NB4 (cell line): ENCODE results near the gene MAP4K2.

Experiments
- DNase-seq: peaks from one replicate; pipeline ENCODE4 v3.0.0; 2010; ENCODE audit warnings: low read depth
- H3K4me3 ChIP-seq: one replicate; pipeline ENCODE4 v1.5.1; 2011; ENCODE audit warnings: mild to moderate bottlenecking, low read depth, low read length, moderate library complexity
- MYC ChIP-seq: IDR thresholded peaks from 2 replicates; pipeline ENCODE4 v1.6.1; 2011; ENCODE audit warnings: low read depth, low read length
- POLR2A ChIP-seq: IDR thresholded peaks from 2 replicates; pipeline ENCODE4 v1.6.1; 2011; ENCODE audit warnings: mild to moderate bottlenecking; ENCODE audit not compliant: insufficient read length; ENCODE audit errors: extremely low read depth
- TF ChIP-seq, protein P1 (sequence below): IDR thresholded peaks from 2 replicates; pipeline ENCODE4 v1.6.1; 2011; ENCODE audit warnings: low read depth, low read length
- TF ChIP-seq, protein P2 (sequence below): IDR thresholded peaks from one replicate; pipeline ENCODE4 v1.5.1; 2012; ENCODE audit warnings: low read depth, low read length

The MAP4K2 gene

DNA sequence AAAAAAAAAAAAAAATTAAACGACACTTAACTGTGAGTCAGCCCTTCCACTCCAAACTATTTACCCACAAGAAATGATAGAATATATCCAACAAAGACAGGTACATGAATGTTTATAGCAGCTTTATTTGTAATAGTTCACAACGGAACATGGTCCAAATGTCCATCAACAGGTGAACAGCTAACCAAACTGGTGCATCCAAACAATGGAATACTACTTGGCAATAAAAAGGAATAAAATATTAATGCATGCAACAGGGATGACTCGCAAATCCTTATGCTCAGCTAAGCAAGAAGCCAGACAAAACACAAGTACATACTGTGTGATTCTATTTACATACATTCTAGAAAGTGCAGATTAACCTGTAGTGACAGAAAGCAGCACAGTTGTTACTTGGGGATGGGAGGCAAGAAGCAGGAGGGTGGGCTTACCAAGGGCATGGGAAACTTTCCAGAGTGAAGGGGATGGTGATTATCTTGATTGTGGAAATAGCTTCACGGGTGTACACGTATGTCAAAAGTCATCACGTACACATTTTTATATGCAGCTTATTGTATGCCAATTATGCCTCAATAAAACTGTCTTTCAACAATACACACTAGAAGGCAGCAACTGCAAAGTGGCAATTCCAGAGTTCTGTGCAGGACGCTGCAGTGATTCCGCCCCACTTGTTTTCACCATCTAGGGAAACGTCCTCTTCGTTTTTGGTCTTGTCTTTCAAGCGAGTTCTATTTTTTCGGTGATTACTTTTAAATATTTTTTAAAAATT is 18.0 kb downstream of the MAP4K2 start:
- DNase-seq = no peak
- H3K4me3 ChIP-seq = no peak overlapping the region
- TF ChIP-seq, protein P1, sequence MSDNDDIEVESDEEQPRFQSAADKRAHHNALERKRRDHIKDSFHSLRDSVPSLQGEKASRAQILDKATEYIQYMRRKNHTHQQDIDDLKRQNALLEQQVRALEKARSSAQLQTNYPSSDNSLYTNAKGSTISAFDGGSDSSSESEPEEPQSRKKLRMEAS = no peak
- TF ChIP-seq MYC (no peak), POLR2A (no peak)

DNA sequence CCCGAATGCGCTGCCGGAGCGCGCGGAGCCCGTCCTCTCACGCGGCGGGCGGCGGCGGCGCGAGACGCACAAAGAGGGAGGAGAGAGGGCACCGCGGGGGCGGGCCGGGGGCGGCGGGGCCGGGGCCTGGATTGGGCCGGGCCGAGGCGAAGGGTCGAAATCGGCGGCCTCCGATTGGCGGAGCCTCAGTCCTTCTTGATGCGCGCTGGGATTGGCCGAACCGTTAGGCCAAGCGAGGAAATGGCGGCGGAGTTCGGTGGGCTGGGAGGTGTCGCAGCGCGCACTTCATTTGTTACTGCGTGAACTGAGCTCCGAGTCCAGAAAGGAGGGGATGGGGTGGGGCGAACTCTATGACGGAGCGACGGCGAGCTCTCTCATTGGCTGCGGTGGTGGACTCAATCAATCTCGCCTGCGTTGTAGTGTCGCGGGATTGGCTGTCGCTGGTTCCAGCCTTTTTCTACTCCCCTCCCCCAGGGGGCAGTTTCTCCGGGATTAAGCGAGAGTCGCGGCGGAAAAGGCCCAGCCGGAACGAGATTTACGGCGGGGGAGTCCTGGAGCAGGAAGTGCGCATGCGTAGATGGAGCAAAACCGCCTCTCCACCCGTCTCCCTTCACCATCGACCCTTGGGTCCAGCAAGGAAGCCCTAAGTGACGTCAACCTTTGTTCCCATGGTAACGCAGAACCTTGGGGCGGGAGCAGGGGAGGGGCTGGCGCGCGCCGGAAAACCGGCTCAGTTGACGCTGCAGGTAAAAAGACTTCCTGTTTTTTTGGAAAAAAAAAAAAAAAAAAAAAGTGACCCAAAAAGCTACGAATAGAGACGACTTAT is 24.3 kb downstream of the MAP4K2 start, which contains the start of gene SF1:
Gene SF1 (minus strand): TSS at position 70 of the 826 bp plus-strand sequence. CDS start 150 bp downstream, outside the sequence.
- TF ChIP-seq POLR2A (peak; percentile 81), MYC (peak; percentile 66)
- TF ChIP-seq, protein P1 = peak; percentile 43; the same call in 1 of the 2 replicates
- TF ChIP-seq, protein P2, sequence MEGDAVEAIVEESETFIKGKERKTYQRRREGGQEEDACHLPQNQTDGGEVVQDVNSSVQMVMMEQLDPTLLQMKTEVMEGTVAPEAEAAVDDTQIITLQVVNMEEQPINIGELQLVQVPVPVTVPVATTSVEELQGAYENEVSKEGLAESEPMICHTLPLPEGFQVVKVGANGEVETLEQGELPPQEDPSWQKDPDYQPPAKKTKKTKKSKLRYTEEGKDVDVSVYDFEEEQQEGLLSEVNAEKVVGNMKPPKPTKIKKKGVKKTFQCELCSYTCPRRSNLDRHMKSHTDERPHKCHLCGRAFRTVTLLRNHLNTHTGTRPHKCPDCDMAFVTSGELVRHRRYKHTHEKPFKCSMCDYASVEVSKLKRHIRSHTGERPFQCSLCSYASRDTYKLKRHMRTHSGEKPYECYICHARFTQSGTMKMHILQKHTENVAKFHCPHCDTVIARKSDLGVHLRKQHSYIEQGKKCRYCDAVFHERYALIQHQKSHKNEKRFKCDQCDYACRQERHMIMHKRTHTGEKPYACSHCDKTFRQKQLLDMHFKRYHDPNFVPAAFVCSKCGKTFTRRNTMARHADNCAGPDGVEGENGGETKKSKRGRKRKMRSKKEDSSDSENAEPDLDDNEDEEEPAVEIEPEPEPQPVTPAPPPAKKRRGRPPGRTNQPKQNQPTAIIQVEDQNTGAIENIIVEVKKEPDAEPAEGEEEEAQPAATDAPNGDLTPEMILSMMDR = no peak
- peak within 1 kb of the TSS; percentile 91 for H3K4me3 ChIP-seq
- DNase-seq = peak; percentile 100

DNA sequence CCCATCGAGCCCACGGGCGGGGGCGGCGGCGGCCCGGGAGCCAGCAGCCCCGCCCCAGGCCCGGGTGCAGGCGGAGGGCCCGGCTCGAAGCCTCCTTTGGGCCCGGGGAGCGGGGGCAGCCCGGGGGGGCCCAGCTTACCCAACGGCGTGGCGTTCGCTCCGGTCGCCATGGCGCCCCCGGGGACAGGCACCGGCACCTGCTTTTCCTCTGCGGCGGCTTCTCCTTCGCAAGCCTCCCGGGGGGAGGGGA is 24.9 kb downstream of the MAP4K2 start:
- TF ChIP-seq, protein P2 = no peak
- TF ChIP-seq MYC (no peak), POLR2A (no peak)
- TF ChIP-seq, protein P1 = no peak
- peak overlapping the region; percentile 60 for H3K4me3 ChIP-seq
- DNase-seq = no peak

DNA sequence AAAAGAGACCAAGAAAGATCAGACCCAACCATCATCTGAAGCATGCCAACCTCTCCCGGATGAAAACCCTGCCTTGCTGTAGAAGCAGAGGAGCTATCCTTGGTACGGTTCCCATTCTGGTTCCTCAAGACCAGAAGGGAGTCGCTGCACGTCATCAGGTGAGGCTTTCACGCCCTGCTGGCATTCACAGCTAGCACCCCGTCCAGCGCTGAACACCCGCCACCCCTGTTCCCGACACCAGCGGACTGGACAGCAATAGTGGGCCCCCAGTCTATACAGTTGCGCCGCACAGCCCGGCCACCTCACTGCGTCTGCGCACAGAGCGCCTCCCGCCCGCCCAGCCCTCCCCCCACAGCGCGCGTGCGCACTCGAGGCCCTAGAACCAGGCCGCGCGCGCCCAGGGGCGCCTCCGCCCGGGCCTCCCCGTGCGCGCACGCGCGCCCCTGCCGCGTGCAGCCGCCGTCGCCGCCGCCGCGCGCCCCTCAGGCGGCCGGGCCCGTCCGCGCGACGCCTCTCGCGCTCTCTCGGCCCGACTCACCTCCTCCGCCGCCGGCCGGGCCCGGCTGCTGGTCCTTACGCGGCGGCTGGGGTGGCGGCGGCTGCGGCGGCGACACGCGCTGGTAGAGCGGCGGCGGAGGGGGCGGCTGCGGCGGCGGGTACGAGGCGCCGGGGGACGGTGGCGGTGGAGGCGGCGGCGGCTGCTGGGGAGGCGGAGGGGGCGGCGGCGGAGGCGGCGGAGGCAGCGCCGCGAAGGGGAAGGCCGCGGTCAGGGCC is 25.4 kb downstream of the MAP4K2 start:
- DNase-seq = peak; percentile 86
- peak overlapping the region; percentile 91 for H3K4me3 ChIP-seq
- TF ChIP-seq MYC (peak; percentile 39; the same call in 1 of the 2 replicates), POLR2A (no peak)
- TF ChIP-seq, protein P2 = no peak
- TF ChIP-seq, protein P1 = no peak

DNA sequence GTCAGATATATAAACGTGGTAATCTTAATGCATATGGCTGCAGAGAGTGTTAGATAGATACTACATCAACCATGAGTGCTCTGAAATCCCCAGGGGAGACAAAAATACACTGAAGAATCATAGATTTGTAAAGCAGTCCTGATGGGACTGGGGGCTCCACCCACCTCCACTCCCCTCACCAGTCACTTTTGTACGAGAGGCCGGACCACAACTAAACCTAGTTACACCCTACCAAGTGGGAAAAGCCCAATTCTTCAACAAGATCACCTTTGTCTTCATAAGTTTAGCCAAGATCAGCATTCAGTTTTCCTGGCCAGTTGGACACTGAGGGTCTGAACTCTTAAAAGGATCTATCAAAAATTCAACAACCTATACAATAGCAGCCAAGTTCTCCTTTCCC is 26.1 kb downstream of the MAP4K2 start:
- no peak for DNase-seq
- no peak for TF ChIP-seq MYC
- TF ChIP-seq, protein P2 = no peak
- TF ChIP-seq POLR2A = no peak
- TF ChIP-seq, protein P1 = no peak

More for the DNA sequence above, 26.1 kb downstream of the MAP4K2 start:
- H3K4me3 ChIP-seq = peak overlapping the region; percentile 91
